ENCODE data around the gene USP32. TPM values are rescaled to one million over a fixed set of nuclear protein-coding genes. Genes with fewer than 3 reads are reported as not detected.
A peak's percentile ranks its signal among the peaks of the same experiment; 100 is the strongest.

USP32 gene
- total and polyA plus RNA-seq, 8 donors = 7.7 to 25.5 (median 15.8) TPM

DNA sequence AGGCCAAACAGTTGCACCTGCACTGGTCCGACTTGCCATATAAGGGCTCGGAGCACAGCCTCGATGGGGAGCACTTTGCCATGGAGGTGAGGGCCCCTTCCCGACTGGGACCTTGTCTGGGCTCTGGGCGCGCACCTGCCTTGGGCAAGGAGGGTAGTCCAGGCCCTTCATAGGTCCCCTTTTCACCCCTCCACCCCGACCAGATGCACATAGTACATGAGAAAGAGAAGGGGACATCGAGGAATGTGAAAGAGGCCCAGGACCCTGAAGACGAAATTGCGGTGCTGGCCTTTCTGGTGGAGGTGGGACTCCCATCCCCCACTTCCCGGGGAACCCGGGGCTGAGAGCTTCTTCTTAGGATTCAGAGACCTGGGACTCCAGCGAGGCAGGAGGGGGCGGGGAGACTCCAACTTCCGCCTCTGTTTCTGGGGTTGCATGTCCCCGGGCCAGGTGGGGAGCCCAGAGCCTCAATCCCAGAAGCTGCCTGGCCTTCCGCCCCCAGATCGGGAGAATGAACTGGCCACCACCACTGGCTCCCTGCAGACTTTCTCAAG lies 234.4 kb downstream of the USP32 start:
- TF ChIP-seq CTCF (IDR thresholded peaks at IDR 0.05) = no peak
- ATAC-seq (no peak), DNase-seq (peak in 1 of 6 donors; percentile 47), FAIRE-seq (no peak)
- Histone ChIP-seq H3K4me1 (peaks cover 0 to 3% (median 0%) of the 10 kb centered on the region in 3 donors), H3K4me3 (no peak overlapping the region), H3K36me3 (no peaks in the 10 kb centered on the region), H3K27ac (no peak overlapping the region), H3K27me3 (no peaks in the 10 kb centered on the region), H3K9me3 (no peaks in the 10 kb centered on the region)
- WGBS, 2 donors = 75 to 81% methylated on average over 18 of the region's 18 CpGs
- intact Hi-C loops (cut with DNase I) = no loop called here

GRCh38 chr17:60156746-60157145 lies 235.2 kb downstream of the USP32 start:
- Histone ChIP-seq H3K4me3 (no peak overlapping the region), H3K9me3 (no peaks in the 10 kb centered on the region), H3K27me3 (no peaks in the 10 kb centered on the region), H3K27ac (no peak overlapping the region), H3K4me1 (peaks cover 0 to 3% (median 0%) of the 10 kb centered on the region in 3 donors), H3K36me3 (no peaks in the 10 kb centered on the region)
- no peak for FAIRE-seq
- intact Hi-C loops (cut with DNase I) = no loop called here
- TF ChIP-seq CTCF (IDR thresholded peaks at IDR 0.05) = no peak
- ATAC-seq = no peak
- 82 to 88% methylated on average over 8 of the region's 8 CpGs for WGBS, 2 donors
- DNase-seq = peak in 1 of 6 donors; percentile 36

GRCh38 chr17:60155815-60156214 lies 236.1 kb downstream of the USP32 start:
- FAIRE-seq (no peak), DNase-seq (no peak), ATAC-seq (no peak)
- Histone ChIP-seq H3K4me3 (no peak overlapping the region), H3K36me3 (no peaks in the 10 kb centered on the region), H3K27me3 (peaks cover 0 to 4% (median 0%) of the 10 kb centered on the region in 4 donors), H3K27ac (no peak overlapping the region), H3K4me1 (no peaks in the 10 kb centered on the region), H3K9me3 (no peaks in the 10 kb centered on the region)
- no peak for TF ChIP-seq CTCF (IDR thresholded peaks at IDR 0.05)
- 74 to 77% methylated on average over 9 of the region's 9 CpGs for WGBS, 2 donors
- intact Hi-C loops (cut with DNase I) = no loop called here

- TF ChIP-seq CTCF (IDR thresholded peaks at IDR 0.05) = no peak
- no peak for FAIRE-seq
- H3K27me3 ChIP-seq = peaks cover 0 to 6% (median under 1%) of the 10 kb centered on the region in 4 donors
Measured at GRCh38 chr17:60155427-60155814, 236.5 kb downstream of the USP32 start.

GRCh38 chr17:60154616-60155426 lies 237.1 kb downstream of the USP32 start:
- ATAC-seq = peak in 2 of 4 donors; percentile 20 to 47
- no peak for TF ChIP-seq CTCF (IDR thresholded peaks at IDR 0.05)

More at GRCh38 chr17:60155427-60155814, 236.5 kb downstream of the USP32 start:
- Histone ChIP-seq H3K4me3 (no peak overlapping the region), H3K27ac (no peak overlapping the region), H3K9me3 (no peaks in the 10 kb centered on the region), H3K4me1 (peaks cover 0 to 1% (median 0%) of the 10 kb centered on the region in 3 donors), H3K36me3 (no peaks in the 10 kb centered on the region)
- DNase-seq (no peak), ATAC-seq (no peak)
- 70 to 74% methylated on average over 3 of the region's 3 CpGs for WGBS, 2 donors
- intact Hi-C loops (cut with DNase I) = no loop called here

More at GRCh38 chr17:60154616-60155426, 237.1 kb downstream of the USP32 start:
- Histone ChIP-seq H3K27ac (no peak overlapping the region), H3K27me3 (peaks cover 0 to 7% (median 3%) of the 10 kb centered on the region in 4 donors), H3K9me3 (no peaks in the 10 kb centered on the region), H3K4me1 (peaks cover 0 to 7% (median 0%) of the 10 kb centered on the region in 3 donors), H3K4me3 (no peak overlapping the region), H3K36me3 (no peaks in the 10 kb centered on the region)
- DNase-seq (peak in 2 of 6 donors; percentile 4 to 30), FAIRE-seq (no peak)
- WGBS, 2 donors = 69 to 78% methylated on average over 14 of the region's 14 CpGs
- intact Hi-C loops (cut with DNase I) = no loop called here
